RKO (cell line): ENCODE data around the gene C6orf136.

ENCODE experiments used
- DNase-seq: peaks from one replicate; pipeline ENCODE4 v3.0.0-alpha.2; 2016; ENCODE audit warnings: low spot score

Gene C6orf136, protein sequence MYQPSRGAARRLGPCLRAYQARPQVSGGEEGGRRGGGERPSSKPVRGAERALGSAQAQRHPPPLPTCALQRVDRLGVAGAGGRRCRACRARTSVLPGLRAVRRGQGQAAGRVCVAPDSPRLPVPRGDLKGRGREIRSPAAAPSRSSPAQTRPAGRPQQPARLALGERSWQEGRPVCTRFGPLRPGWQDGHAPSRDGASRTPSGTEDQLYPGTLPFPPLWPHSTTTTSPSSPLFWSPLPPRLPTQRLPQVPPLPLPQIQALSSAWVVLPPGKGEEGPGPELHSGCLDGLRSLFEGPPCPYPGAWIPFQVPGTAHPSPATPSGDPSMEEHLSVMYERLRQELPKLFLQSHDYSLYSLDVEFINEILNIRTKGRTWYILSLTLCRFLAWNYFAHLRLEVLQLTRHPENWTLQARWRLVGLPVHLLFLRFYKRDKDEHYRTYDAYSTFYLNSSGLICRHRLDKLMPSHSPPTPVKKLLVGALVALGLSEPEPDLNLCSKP

GRCh38 chr6:30646450-30647241 is at the start of gene C6orf136:
Gene C6orf136 (plus strand): TSS chr6:30647133. CDS start chr6:30647232, 99 bp downstream.
- DNase-seq, result peak; percentile 95

- DNase-seq, result peak; percentile 83
Observed at GRCh38 chr6:30597315-30598144, 49.4 kb upstream of the C6orf136 start.

DNA sequence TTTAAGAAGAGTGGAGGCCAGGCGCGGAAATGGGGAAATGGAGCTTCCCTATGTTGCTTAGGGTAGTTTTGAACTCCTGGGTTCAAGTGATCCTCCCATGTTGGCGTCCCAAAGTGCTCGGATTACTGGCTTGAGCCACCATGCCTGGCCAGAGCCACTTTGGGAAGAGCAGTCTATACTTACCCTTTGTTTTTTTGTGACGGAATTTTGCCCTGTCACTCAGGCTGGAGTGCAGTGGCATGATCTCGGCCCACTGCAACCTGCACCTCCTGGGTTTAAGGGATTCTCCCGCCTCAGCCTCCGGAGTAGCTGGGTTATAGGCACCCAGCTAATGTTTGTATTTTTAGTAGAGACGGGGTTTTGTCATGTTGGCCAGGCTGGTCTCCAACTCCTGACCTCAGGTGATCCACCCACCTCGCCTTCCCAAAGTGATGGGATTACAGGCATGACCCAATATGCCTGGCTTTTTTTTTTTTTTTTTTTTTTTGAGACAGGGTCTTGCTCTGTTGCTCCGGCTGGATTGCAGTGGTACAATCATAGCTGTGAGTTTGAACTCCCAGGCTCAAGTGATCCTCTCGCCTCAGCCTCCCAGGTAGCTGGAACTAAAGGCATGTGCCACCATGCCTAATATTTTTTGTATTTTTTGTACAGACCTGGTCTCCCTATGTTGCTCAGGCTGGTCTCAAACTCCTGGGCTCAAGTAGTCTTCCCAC is 47.9 kb upstream of the C6orf136 start:
- DNase-seq, result no peak

GRCh38 chr6:30599625-30600324 is 47.2 kb upstream of the C6orf136 start:
- no peak for DNase-seq

GRCh38 chr6:30600451-30600961 is 46.4 kb upstream of the C6orf136 start:
- no peak for DNase-seq

GRCh38 chr6:30601436-30601814 is 45.5 kb upstream of the C6orf136 start:
- no peak for DNase-seq

DNA sequence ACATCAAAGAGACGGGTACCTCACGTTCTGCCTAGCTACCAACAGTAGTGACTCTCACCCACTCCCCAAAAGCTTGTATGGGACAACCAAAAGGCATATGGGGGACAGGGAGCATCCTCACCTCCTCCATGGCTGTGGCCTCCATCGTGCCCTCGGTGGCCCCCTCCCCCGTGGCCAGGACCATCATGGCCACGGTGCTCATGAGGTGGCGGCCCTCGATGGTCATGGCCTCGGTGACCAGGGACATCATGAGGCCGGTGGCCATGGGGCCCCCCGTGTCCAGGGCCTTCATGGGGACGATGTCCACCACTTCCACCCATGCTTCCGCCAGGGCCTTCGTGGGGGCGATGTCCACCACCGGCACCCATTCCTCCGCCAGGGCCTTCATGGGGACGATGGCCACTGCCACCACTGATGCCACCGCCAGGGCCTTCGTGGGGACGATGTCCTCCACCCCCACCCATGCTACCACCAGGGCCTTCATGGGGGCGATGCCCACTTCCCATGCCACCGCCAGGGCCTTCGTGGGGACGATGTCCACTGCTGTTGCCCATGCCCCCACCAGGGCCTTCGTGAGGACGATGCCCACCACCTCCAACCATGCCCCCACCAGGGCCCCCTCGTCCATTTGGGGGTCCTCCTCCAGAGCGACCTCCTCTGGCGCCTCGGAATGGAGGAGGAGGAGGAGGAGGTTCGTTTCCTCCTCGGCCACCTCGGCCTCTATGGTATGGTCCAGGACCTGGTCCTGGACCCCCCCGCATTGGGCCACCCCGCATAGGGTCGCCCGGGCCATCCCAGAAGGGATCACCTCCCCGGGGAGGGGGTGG is 44.9 kb upstream of the C6orf136 start:
- no peak for DNase-seq

GRCh38 chr6:30603961-30604360 is 43.0 kb upstream of the C6orf136 start:
- no peak for DNase-seq

DNA sequence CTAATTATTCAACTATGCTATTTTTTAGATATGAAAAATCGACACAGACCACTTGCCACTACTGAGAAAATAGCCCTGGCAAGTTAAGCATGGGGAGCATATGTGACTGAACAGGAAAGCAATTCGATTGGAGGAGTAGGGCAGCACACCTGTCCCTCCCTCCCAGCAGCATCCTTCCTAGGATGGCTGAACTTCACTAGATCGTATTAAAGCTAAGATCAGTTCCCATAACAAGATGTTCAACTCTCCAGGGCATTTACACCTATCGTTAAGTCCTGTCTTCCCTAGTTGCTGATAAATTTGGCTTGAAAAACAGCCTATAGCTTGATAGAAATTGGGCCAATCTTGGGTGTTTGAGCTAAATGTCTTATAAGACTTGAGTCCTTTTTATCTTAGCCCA is 36.9 kb upstream of the C6orf136 start:
- no peak for DNase-seq

- no peak for DNase-seq
Observed at GRCh38 chr6:30611150-30611855, 35.6 kb upstream of the C6orf136 start.

GRCh38 chr6:30611856-30612194 is 35.1 kb upstream of the C6orf136 start:
- DNase-seq, result no peak

GRCh38 chr6:30612213-30612612 is 34.7 kb upstream of the C6orf136 start:
- peak; percentile 48 for DNase-seq

GRCh38 chr6:30612687-30613248 is 34.2 kb upstream of the C6orf136 start:
- no peak for DNase-seq

DNA sequence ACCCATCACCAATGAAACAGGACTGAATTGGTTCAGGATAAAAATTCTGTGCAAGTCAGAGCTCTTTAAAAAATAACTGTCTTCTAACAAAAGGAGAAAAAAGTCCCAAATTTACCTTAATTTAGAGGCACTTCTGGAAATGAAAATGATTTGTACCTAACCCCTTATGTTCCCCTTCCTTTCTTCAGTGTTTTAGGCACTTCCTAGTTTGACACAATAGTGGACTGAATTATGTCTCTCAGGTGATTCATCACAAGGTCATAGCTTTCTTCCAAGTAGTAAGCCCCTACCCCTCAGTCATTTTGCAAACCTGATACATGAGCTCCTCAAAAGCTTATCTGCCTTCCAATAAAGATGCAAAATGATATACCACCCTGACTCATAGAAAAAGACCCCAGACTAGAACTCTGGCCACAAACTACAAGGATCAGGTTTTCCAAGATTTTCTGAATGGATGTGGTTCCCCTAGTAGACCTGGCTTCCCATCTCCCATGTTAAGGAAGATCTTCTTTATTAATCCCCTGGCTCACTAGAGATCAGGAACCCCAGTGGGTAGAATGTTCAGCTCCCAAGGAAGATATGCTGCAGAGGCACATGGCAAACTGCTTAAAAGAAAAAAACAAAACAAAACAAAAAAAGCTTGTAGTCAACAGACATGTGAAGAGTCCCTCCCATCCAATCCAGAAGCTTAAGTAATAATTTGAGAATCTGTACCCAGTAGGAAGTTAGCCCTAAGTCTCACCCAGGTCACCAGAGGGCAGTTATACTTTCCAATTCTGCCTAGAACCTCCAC is 33.5 kb upstream of the C6orf136 start:
- peak; percentile 82 for DNase-seq

DNA sequence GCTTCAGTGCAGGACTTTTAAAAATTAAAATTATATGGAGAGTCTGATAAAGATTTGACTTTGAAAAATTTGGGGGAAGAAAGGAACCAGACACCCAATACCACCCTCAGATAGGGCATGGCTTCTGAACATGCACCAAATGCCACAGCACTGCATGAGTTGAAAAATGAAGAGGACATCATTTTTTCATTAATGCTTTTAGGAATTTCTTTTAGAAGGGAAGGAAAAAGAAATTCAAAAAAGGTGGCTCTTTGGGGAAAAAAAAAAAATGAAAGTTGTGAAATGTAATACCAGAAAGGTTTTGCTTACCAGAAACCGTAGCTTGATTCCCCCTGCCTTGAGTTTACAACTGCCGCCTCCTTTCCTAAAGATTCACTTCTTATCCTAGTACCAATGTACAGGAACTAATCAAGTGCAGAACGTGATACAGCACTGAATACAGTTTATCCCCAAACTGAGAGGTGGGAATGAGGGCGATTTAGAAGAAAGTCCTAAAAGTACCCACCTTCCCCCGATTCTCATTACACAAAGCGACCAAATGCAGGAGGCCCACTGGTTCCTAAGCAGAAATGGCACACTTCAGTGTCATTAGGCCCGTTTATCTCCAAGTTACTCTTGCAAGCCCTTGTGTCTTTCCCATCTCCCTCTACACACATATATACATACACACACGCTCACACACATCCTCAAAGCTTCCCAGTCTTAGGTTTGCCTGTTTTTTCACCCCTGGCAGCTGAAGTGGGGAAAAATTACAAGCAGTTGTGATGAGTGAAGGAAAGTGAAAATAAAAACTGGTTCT is 32.7 kb upstream of the C6orf136 start:
- no peak for DNase-seq

DNA sequence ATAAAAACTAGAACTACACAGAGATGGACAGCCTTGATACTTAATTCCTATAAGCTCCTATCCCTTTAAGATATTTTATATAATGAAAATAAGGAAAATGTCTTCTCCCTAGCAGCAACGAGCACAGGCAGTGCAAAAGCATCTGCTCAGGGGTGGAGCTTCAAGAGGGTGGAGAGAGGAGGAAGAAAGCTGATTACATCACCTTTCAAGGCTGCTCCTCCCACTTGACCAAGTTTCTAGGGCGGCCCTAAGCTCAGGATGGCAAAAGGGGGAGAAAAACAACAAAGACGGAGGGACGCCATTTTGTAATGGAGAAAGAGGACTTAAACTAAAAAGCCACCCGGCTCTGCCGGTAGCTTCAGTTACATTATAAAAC is 32.1 kb upstream of the C6orf136 start:
- peak; percentile 97 for DNase-seq
